CD14-positive monocyte (primary cell): Measurements from ENCODE around the gene KRIT1. TPM values are rescaled to one million over a fixed set of nuclear protein-coding genes. Genes with fewer than 3 reads are reported as not detected.
A peak's percentile ranks its signal among the peaks of the same experiment; 100 is the strongest.

Source experiments
- DNase-seq, 3 donors: peaks; one replicate each; pipeline ENCODE4 v3.0.0-alpha.2; 2011 to 2022
- H2AFZ ChIP-seq: 2 replicates; pipeline ENCODE4 v1.6.0; 2012; ENCODE audit warnings: mild to moderate bottlenecking, low read depth, low read length, inconsistent platforms; ENCODE audit not compliant: insufficient read depth, poor library complexity, severe bottlenecking
- H3K27ac ChIP-seq, 2 donors: 1 replicate in 1 of 2; 2 replicates in 1 of 2; pipeline ENCODE4 v1.5.1; 2012 to 2013; ENCODE audit warnings: low read length in 2 of 2, control low read depth in 1 of 2, inconsistent platforms in 1 of 2, low read depth in 1 of 2, mild to moderate bottlenecking in 1 of 2
- H3K27me3 ChIP-seq, 2 donors: one replicate each; pipeline versions ENCODE4 v1.6.0 to v1.6.1; 2011 to 2013; ENCODE audit warnings: low read length in 2 of 2; ENCODE audit not compliant: control insufficient read depth in 2 of 2, insufficient read depth in 2 of 2
- H3K36me3 ChIP-seq, 2 donors: replicated peaks in 1 of 2; 1 replicate in 1 of 2; 2 replicates in 1 of 2; pipeline versions ENCODE4 v1.5.1 to v1.6.1; 2012 to 2013; ENCODE audit warnings: low read length in 2 of 2, control low read depth in 1 of 2, inconsistent platforms in 1 of 2, mild to moderate bottlenecking in 1 of 2; ENCODE audit not compliant: insufficient read depth in 2 of 2, control insufficient read depth in 1 of 2
- H3K4me1 ChIP-seq, 2 donors: 1 replicate in 1 of 2; 2 replicates in 1 of 2; pipeline versions ENCODE4 v1.5.1 to v1.6.1; 2012 to 2013; ENCODE audit warnings: low read length in 2 of 2, control low read depth in 1 of 2, inconsistent platforms in 1 of 2, mild to moderate bottlenecking in 1 of 2, moderate library complexity in 1 of 2; ENCODE audit not compliant: insufficient read depth in 2 of 2, control insufficient read depth in 1 of 2
- H3K4me2 ChIP-seq: replicated peaks from 2 replicates; pipeline ENCODE3; 2012; ENCODE audit warnings: low read length, moderate library complexity, mild to moderate bottlenecking; ENCODE audit not compliant: poor library complexity, severe bottlenecking; ENCODE audit errors: extremely low read depth
- H3K4me3 ChIP-seq, 3 experiments: fragments of 200-600 bp in 1 of 3; sonication (generic) in 1 of 3; replicated peaks in 1 of 3; 1 replicate in 2 of 3; 2 replicates in 1 of 3; pipeline ENCODE4 v1.5.1; 2011 to 2013; ENCODE audit warnings: low read length in 3 of 3, mild to moderate bottlenecking in 3 of 3, control low read depth in 2 of 3, low read depth in 2 of 3, inconsistent platforms in 1 of 3, moderate library complexity in 1 of 3
- H3K79me2 ChIP-seq: 2 replicates; pipeline ENCODE4 v1.6.0; 2012; ENCODE audit warnings: mild to moderate bottlenecking, control low read depth, inconsistent platforms, low read length, moderate library complexity; ENCODE audit not compliant: insufficient read depth
- H3K9ac ChIP-seq: 2 replicates; pipeline ENCODE4 v1.6.0; 2017; ENCODE audit warnings: low read length, mild to moderate bottlenecking; ENCODE audit not compliant: insufficient read depth, poor library complexity, severe bottlenecking
- H3K9me3 ChIP-seq, 2 donors: replicated peaks in 1 of 2; 1 replicate in 1 of 2; 2 replicates in 1 of 2; pipeline versions ENCODE4 v1.5.1 to v1.6.1; 2012 to 2013; ENCODE audit warnings: low read length in 2 of 2, control low read depth in 1 of 2; ENCODE audit not compliant: control insufficient read depth in 1 of 2, insufficient read depth in 1 of 2
- H4K20me1 ChIP-seq: 2 replicates; pipeline ENCODE4 v1.6.0; 2012; ENCODE audit warnings: mild to moderate bottlenecking, low read length, control low read depth, moderate library complexity; ENCODE audit not compliant: insufficient read depth
- H3K27ac Mint-ChIP-seq, 7 donors: one replicate each; pipeline ENCODE4 v1.8.0; 2020; ENCODE audit warnings: mild to moderate bottlenecking in 7 of 7, mixed read lengths in 7 of 7, moderate library complexity in 6 of 7, inconsistent platforms in 2 of 7
- H3K27me3 Mint-ChIP-seq, 3 donors: one replicate each; pipeline ENCODE4 v1.8.0; 2021 to 2022; ENCODE audit warnings: low read depth in 3 of 3, mild to moderate bottlenecking in 3 of 3, mixed read lengths in 3 of 3, moderate library complexity in 3 of 3, inconsistent platforms in 1 of 3
- H3K36me3 Mint-ChIP-seq, 2 donors: one replicate each; pipeline ENCODE4 v1.8.0; 2020; ENCODE audit warnings: mixed read lengths in 2 of 2, inconsistent platforms in 1 of 2, mild to moderate bottlenecking in 1 of 2
- H3K4me1 Mint-ChIP-seq: one replicate; pipeline ENCODE4 v1.8.0; 2020; ENCODE audit warnings: mild to moderate bottlenecking, mixed read lengths
- H3K4me3 Mint-ChIP-seq, 2 donors: one replicate each; pipeline ENCODE4 v1.8.0; 2020; ENCODE audit warnings: mild to moderate bottlenecking in 2 of 2, mixed read lengths in 2 of 2, moderate library complexity in 1 of 2
- H3K9me3 Mint-ChIP-seq, 7 donors: one replicate each; pipeline ENCODE4 v1.8.0; 2020 to 2022; ENCODE audit warnings: mixed read lengths in 7 of 7, mild to moderate bottlenecking in 6 of 7, moderate library complexity in 6 of 7, inconsistent platforms in 2 of 7
- WGBS: methylation state at CpG from one replicate; pipeline ENCODE4 v1.1.5; 2013; ENCODE audit warnings: missing lambda C conversion rate; ENCODE audit not compliant: insufficient coverage; 5-methylcytosine and 5-hydroxymethylcytosine counted together
- intact Hi-C, 2 donors: fragments of 100-400 bp; cut with micrococcal nuclease; formaldehyde crosslinking; loops; one replicate each; pipeline versions ENCODE4 v1.15.0 to v1.15.1; 2023
- polyA plus RNA-seq, 3 donors: library from polyadenylated mRNA; depleted of rRNA in 1 of 3; unstranded in 2 of 3; stranded (reverse) in 1 of 3; fragments of 300-500 nt in 2 of 3; fragments of >200 nt in 1 of 3; fragmentation: Illumina TruSeq in 2 of 3; gene quantifications; 1 replicate in 2 of 3; 2 replicates in 1 of 3; pipeline ENCODE4 v1.2.3, GENCODE V29; 2012 to 2021
- TF ChIP-seq, protein P1 (sequence below): fragments of 200-600 bp; IDR thresholded peaks from one replicate; pipeline ENCODE4 v1.8.0; 2022; ENCODE audit warnings: antibody characterized with exemption, mild to moderate bottlenecking

Gene KRIT1
- polyA plus RNA-seq, 3 donors: 4.7 to 28.8 (median 6.8) TPM

DNA sequence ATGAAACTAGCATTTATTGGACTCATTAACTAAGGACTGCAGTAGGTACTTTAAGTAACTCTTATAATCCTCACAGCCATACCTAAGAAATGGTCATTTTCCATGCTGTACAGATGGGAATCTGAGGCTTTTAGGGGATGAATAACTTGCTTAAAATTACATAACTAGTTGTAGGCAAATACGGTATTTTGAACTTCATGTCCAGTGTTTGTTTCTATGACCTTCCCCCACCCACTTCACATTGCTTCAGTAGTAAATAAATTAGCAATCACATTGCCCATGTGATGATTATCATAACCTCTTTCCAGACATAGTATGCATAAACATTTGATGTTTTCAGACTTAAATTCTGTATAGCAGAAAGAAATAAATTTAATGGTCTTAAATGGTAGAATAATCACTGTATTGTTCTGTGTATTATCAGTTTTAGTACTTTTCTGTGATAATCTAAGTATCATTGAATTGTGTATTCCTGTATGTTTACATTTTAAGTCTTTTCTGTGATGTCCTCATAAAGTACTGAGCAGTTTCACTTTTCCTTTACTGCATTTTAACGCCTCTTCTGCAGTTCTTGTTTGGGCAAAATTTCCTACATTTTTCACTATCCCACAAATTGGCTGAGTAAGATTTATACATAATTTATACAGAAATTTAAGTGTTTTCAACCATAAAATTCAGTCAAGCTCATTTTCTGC is 48.3 kb upstream of the KRIT1 start:
- Histone ChIP-seq H3K27me3 (no peaks in the 10 kb centered on the region), H3K36me3 (peaks cover 8 to 28% of the 10 kb centered on the region in 2 donors), H3K79me2 (peaks cover 6% of the 10 kb centered on the region), H3K4me2 (no peak overlapping the region), H3K9me3 (no peaks in the 10 kb centered on the region), H3K4me1 (no peaks in the 10 kb centered on the region), H3K9ac (no peak overlapping the region), H3K27ac (no peak overlapping the region), H3K4me3 (no peak overlapping the region), H2AFZ (no peak overlapping the region), H4K20me1 (peaks cover 4% of the 10 kb centered on the region)
- peaks cover 2% of the 10 kb centered on the region for H3K4me1 Mint-ChIP-seq
- TF ChIP-seq, protein P1, sequence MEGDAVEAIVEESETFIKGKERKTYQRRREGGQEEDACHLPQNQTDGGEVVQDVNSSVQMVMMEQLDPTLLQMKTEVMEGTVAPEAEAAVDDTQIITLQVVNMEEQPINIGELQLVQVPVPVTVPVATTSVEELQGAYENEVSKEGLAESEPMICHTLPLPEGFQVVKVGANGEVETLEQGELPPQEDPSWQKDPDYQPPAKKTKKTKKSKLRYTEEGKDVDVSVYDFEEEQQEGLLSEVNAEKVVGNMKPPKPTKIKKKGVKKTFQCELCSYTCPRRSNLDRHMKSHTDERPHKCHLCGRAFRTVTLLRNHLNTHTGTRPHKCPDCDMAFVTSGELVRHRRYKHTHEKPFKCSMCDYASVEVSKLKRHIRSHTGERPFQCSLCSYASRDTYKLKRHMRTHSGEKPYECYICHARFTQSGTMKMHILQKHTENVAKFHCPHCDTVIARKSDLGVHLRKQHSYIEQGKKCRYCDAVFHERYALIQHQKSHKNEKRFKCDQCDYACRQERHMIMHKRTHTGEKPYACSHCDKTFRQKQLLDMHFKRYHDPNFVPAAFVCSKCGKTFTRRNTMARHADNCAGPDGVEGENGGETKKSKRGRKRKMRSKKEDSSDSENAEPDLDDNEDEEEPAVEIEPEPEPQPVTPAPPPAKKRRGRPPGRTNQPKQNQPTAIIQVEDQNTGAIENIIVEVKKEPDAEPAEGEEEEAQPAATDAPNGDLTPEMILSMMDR: no peak
- no peak for DNase-seq
- WGBS: no CpG with 5 or more reads among the region's 2 CpGs
- H3K4me3 Mint-ChIP-seq: no peak overlapping the region
- no peaks in the 10 kb centered on the region for H3K27me3 Mint-ChIP-seq
- H3K9me3 Mint-ChIP-seq: no peaks in the 10 kb centered on the region
- H3K27ac Mint-ChIP-seq: no peak overlapping the region
- intact Hi-C loops: no loop called here
- peaks cover 18 to 21% of the 10 kb centered on the region in 2 donors for H3K36me3 Mint-ChIP-seq

DNA sequence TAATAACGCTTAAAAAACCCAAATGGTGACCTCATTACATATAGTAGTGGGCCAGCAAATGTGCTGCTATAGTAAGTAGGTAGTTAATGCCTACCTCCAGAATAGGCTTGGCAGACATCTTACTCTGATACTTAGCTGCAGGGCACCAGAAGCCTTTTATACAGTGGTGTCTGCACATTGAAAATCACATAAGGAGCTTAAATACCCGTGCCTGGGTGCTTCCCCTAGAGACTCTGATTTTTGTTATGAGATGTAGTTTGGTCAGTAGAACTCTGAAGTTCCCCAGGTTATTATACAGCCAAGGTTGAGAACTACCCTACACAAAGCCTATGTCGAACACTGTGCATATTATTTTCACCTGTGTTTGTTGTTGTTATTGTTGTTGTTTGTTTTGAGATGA is 47.3 kb upstream of the KRIT1 start:
- Histone ChIP-seq H3K9me3 (no peaks in the 10 kb centered on the region), H3K36me3 (peaks cover 6 to 23% of the 10 kb centered on the region in 2 donors), H2AFZ (no peak overlapping the region), H3K4me1 (no peaks in the 10 kb centered on the region), H3K4me3 (no peak overlapping the region), H3K9ac (no peak overlapping the region), H3K4me2 (no peak overlapping the region), H3K79me2 (peaks cover 6% of the 10 kb centered on the region), H3K27ac (no peak overlapping the region), H4K20me1 (peaks cover 4% of the 10 kb centered on the region), H3K27me3 (no peaks in the 10 kb centered on the region)
- no peaks in the 10 kb centered on the region for H3K9me3 Mint-ChIP-seq
- DNase-seq: no peak
- WGBS: no CpG with 5 or more reads among the region's 3 CpGs
- H3K36me3 Mint-ChIP-seq: peaks cover 14 to 17% of the 10 kb centered on the region in 2 donors
- no peak overlapping the region for H3K4me3 Mint-ChIP-seq
- peaks cover 2% of the 10 kb centered on the region for H3K4me1 Mint-ChIP-seq
- no peaks in the 10 kb centered on the region for H3K27me3 Mint-ChIP-seq
- peak overlapping the region in 1 of 7 donors; percentile 27 for H3K27ac Mint-ChIP-seq
- TF ChIP-seq, protein P1: no peak
- intact Hi-C loops: no loop called here
